HG02938 (cell line): ENCODE measurements around the gene DCLK1.

ENCODE experiments used
- ATAC-seq: cut with Tn5 transposase; IDR thresholded peaks from one replicate; pipeline ENCODE4 v1.9.1; 2021; ENCODE audit warnings: mild to moderate bottlenecking, moderate library complexity; ENCODE audit not compliant: unreplicated experiment

The DCLK1 gene

GRCh38 chr13:35874704-35875103 is 256.5 kb downstream of the DCLK1 start:
- no peak for ATAC-seq

GRCh38 chr13:35872369-35872768 is 258.8 kb downstream of the DCLK1 start:
- ATAC-seq, result no peak

DNA sequence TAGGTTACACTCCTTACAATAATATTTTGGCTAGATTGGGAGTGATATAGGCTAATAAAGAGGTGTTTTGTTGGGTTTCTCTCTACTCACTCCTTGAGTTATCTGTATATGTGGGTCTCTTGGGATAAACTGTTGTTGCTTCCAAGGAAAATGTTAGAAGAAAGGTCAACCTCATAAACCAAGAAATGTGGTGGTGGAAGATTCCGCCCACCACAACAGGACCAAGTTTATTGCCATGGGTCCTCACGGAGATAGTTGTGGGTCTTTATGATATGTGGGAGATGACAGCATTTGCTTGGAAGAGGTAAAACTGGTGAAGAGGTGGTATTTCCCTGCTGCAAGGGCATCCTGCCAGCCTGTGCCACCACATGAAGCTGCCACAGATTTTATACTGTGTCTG is 259.6 kb downstream of the DCLK1 start:
- no peak for ATAC-seq

DNA sequence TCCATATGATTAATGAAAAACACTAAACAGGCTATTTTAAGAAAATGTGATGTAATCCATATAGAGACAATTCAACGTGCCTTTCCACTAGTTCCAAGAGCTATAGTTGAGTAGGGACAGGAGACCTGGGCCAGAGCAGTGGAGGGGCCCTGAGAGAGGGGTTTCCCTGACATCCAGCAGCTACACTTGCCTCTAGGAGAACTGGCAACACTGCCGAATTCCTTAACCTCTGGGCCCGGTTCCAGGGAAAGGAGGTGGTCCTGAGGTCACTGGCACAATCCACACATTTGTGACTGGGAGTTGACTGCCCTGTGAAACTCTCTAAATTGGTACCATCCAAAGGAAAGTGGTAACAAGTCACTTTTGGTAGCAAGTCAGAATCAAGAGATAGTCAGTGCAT is 264.4 kb downstream of the DCLK1 start:
- ATAC-seq, result no peak

DNA sequence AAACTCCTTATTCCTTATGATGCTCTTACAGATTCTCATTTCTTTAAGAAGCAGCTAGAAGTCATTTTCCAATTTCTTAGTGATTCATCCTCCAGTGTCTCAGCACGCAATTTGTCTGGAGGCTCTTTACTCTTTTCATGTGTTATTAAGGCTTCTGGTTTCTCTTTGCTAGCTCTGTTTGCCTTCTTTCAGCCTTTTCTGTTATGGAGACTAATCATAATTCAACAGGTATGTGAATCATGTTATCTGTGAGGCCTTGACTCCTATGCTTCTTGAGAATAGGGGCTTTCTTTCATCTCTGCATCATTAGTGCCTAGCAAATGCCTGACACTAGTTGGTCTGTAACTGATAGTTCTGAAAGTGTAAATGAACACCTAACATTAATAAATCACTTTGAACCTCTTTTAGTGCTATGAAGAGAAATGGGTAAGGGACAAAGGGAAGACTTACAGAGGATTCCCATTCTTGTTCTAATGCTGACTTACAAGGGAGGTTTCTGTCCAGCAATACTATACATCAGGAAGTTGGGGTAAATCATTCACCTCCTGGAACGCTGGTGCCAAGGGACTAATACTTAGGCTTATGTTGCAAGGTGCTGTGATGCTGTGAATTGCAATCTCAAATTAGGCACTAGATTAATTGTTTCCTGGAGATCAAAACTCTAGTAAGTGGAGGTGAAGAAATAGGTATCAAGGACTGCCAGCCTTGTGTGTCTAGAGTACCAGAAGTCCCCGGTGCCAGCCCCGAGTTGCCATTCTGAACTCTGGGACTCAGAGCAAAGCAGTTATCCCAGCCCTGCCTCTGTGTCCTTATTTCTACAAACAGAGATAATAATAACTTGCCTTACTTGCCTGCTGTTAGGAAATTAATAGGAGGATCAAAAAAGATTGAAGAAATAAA is 265.6 kb downstream of the DCLK1 start:
- no peak for ATAC-seq

DNA sequence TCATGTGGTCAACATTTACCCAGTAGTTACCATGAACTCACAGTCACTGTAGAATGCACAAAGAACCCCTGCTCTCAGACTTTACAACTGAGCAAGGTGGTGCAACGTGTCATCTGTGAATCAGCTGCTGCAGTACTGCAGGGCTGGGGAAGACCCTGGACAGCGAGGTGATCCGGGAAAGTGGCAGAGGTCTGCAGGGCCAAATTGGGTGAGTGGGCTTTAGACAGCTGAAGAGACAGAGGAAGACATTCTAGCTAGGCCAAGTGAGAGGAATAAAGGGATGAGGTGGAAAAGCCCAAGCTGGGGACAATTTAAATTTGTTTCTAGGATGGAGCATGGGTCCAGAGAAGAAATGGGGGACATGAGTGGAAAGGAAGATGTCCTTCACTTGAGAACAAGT is 270.5 kb downstream of the DCLK1 start:
- no peak for ATAC-seq

DNA sequence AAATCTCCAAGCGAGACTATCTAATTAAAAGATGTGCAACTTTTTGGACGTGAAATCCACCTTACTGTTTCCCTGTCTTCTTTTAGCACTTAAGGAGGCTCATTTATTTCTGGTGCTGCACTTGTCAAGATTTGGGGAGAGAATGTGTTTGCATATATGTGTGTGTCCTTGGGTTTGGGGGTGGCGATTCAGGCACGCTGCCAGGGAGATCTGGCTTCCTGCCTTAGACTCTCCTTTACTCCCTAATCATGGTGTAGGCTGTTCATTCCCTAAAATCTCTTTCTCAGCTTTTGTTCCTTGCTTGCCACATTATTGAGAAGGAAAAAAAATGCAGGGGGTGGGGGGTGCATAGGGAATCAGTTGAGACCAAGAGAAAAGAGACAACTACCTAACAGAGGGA is 271.2 kb downstream of the DCLK1 start:
- ATAC-seq, result no peak

GRCh38 chr13:35858665-35859064 is 272.5 kb downstream of the DCLK1 start:
- no peak for ATAC-seq

DNA sequence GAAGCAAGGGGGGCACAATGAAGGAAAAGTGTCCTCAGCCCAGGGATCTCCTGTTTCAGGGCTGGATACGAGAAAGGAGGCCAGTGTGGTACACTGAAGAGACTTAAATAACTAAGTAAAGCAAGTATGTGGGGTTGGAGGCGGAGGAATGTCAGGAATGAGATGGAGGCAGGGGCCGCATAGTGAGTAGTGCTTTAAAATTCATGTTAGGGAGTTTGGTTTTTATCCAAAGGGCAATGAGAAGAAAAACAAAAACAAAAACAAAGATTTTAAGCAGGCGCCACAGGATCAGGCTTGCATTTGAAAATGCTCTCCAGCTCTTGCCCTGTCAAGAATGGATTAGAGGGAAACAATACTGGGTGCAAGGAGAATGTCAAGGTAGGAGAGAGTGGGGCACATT is 273.4 kb downstream of the DCLK1 start:
- ATAC-seq, result no peak

DNA sequence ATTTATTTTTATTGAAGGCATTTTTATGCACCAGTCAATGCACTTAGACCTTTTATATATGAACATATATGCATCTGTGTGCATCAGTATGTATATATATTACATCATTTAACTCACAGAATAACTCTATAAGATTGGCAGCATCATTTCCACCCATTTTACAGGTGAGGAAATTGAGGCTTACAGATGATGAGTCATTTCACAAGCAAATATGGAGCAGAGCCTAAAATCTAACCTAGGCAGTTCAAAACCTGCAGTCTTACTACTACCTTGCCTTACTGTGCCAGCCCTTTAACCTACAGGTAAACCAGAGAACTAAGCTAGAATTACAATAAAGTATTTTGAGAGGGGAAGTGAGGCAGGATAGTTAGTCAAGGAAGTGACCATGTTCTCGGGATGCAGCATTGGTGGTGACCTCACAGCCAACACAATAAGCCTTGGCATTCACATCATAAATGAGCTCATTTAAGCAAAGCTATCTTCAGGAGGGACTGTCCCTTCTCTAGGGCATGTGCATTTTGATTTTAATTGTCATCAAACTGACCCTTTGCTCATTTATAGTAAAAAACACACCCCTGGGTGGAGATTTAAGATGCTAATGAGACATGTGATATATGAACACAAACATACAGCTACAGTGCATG is 274.3 kb downstream of the DCLK1 start:
- ATAC-seq, result no peak

- ATAC-seq, result no peak
Measured at GRCh38 chr13:35856084-35856483, 275.1 kb downstream of the DCLK1 start.

- no peak for ATAC-seq
Measured at GRCh38 chr13:35855531-35856019, 275.6 kb downstream of the DCLK1 start.

GRCh38 chr13:35854286-35854685 is 276.9 kb downstream of the DCLK1 start:
- no peak for ATAC-seq

- no peak for ATAC-seq
Measured at GRCh38 chr13:35851881-35852280, 279.3 kb downstream of the DCLK1 start.

DNA sequence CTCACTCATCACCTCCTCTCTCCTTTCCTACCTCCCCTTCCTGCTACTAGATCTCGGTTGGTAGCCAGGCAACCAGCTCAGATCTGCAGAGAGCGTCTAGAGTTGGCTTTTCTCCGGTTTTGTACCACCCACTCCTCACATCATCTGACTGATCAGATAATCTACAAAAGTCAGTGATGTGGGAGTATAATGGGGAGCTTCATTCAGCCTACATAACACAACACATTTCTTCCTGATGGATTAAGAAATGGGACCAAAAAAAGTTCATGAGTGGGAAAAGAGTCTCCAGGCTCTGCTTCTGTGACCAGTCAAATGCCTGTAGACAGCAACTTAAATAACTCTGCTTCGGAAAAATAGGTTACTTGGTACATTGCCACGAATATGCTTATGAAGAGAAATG is 279.8 kb downstream of the DCLK1 start:
- ATAC-seq, result no peak

DNA sequence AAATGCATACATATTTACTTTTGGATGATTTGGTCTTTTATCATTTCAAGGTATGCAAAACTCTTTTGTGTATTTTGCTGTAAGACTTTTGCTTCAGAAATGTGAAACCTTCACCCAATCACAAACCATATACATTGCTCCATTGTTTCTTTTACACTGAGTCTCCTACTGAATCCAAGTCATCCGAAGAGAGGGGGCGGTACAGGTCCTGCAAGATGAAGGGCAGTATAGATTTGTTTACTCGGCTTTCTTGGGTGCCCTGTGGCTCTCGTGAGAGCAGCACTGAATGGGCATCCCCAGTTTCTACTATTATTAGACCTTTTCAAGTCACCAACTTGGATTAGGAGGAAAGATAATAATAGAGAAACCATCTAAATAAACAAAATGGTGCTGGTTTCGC is 280.6 kb downstream of the DCLK1 start:
- no peak for ATAC-seq

- no peak for ATAC-seq
Measured at GRCh38 chr13:35849256-35849644, 281.9 kb downstream of the DCLK1 start.

GRCh38 chr13:35848336-35849255 is 282.6 kb downstream of the DCLK1 start:
- no peak for ATAC-seq

DNA sequence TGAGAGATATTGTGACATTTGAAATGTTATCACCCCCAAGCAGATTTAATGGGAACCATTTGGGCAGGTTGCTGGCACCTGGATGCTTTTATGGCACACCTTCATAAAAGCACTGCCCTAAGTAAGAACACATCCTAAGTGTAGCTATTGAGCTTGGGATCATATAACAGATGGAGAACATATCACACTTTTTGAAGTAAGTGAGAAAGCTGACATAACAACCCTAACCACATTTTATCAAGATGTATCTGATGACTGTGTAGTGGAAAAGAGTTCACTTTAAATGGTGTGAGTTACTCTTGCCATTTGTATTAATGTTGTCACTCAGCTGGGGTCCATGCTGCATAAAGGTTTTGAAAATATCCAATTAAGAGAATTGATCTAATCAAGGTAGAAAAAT is 287.9 kb downstream of the DCLK1 start:
- ATAC-seq, result no peak

DNA sequence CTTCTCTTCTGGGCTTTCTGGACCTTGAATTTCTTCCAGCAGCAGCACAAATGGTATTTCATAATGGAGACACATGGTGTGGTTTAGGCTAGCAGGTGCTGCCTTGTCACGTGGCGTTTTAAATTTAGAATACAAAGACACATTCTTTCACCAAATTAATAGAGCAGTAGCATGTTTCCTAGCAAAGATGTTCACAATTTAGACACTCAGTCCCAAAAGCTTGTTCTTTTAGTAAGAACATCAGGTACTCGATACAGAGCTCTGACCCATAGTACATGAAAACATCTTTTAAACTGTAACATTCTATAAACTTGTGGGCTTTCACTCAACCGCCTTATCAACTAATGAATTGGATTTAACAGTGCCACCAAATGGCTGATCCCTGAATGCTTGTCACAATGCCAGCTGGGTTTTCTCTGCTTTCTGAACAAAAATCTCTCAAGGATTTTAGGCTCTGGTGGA is 290.1 kb downstream of the DCLK1 start:
- ATAC-seq, result no peak

GRCh38 chr13:35839806-35840205 is 291.4 kb downstream of the DCLK1 start:
- no peak for ATAC-seq
